H9 (cell line): Measurements from ENCODE around the gene PWWP2B. TPM values are rescaled to one million over a fixed set of nuclear protein-coding genes. Genes with fewer than 3 reads are reported as not detected.

Experiments
- DNase-seq: peaks from one replicate; pipeline ENCODE4 v3.0.0-alpha.2; 2017
- H2AFZ ChIP-seq: one replicate; pipeline ENCODE4 v1.6.1; 2013; ENCODE audit warnings: mild to moderate bottlenecking, low read length, control low read depth, moderate library complexity
- H2AK5ac ChIP-seq: 2 replicates; pipeline ENCODE4 v1.6.1; 2013; ENCODE audit warnings: low read length, control low read depth, mixed read lengths; ENCODE audit not compliant: insufficient read length
- H2BK120ac ChIP-seq: one replicate; pipeline ENCODE4 v1.6.1; 2013; ENCODE audit warnings: low read depth, mild to moderate bottlenecking, low read length, control low read depth, inconsistent platforms; ENCODE audit not compliant: poor library complexity, severe bottlenecking
- H2BK12ac ChIP-seq: 2 replicates; pipeline ENCODE4 v1.6.1; 2013; ENCODE audit warnings: low read length, control low read depth, mixed read lengths, low read depth; ENCODE audit not compliant: insufficient read length
- H2BK15ac ChIP-seq: 2 replicates; pipeline ENCODE4 v1.6.1; 2013; ENCODE audit warnings: low read depth, low read length, control low read depth
- H2BK20ac ChIP-seq: one replicate; pipeline ENCODE4 v1.6.1; 2013; ENCODE audit warnings: low read depth, mild to moderate bottlenecking, low read length, control low read depth, inconsistent platforms; ENCODE audit not compliant: poor library complexity, severe bottlenecking
- H2BK5ac ChIP-seq: 2 replicates; pipeline ENCODE4 v1.6.1; 2013; ENCODE audit warnings: low read length, control low read depth, mixed read lengths; ENCODE audit not compliant: insufficient read length
- H3K14ac ChIP-seq: 2 replicates; pipeline ENCODE4 v1.6.1; 2013; ENCODE audit warnings: low read length, control low read depth; ENCODE audit not compliant: insufficient read depth
- H3K18ac ChIP-seq: 2 replicates; pipeline ENCODE4 v1.6.1; 2013; ENCODE audit warnings: low read depth, mild to moderate bottlenecking, mixed read lengths, low read length, control low read depth; ENCODE audit not compliant: insufficient read length
- H3K23ac ChIP-seq: 2 replicates; pipeline ENCODE4 v1.6.1; 2013; ENCODE audit warnings: low read length, control low read depth, mixed read lengths, low read depth; ENCODE audit not compliant: insufficient read length
- H3K23me2 ChIP-seq: 2 replicates; pipeline ENCODE4 v1.6.1; 2013; ENCODE audit warnings: low read depth, mild to moderate bottlenecking, mixed read lengths, low read length, control low read depth; ENCODE audit not compliant: insufficient read length, poor library complexity, severe bottlenecking
- H3K27ac ChIP-seq: 2 replicates; pipeline ENCODE4 v1.5.1; 2013; ENCODE audit warnings: low read length, control low read depth, mixed read lengths, low read depth; ENCODE audit not compliant: insufficient read length
- H3K27me3 ChIP-seq: 2 replicates; pipeline ENCODE4 v1.6.1; 2013; ENCODE audit warnings: low read length, control low read depth, inconsistent platforms; ENCODE audit not compliant: insufficient read depth
- H3K4ac ChIP-seq: 2 replicates; pipeline ENCODE4 v1.6.1; 2013; ENCODE audit warnings: low read depth, mild to moderate bottlenecking, control low read depth, inconsistent platforms, low read length, moderate library complexity
- H3K4me1 ChIP-seq: 2 replicates; pipeline ENCODE4 v1.6.1; 2013; ENCODE audit warnings: low read length, control low read depth, inconsistent platforms; ENCODE audit not compliant: insufficient read depth
- H3K4me2 ChIP-seq: 2 replicates; pipeline ENCODE4 v1.6.1; 2013; ENCODE audit warnings: low read length, control low read depth, mixed read lengths; ENCODE audit not compliant: insufficient read length, insufficient read depth
- H3K56ac ChIP-seq: 2 replicates; pipeline ENCODE4 v1.6.1; 2013; ENCODE audit warnings: low read depth, mild to moderate bottlenecking, mixed read lengths, low read length, control low read depth; ENCODE audit not compliant: insufficient read length
- H3K79me1 ChIP-seq: 2 replicates; pipeline ENCODE4 v1.6.1; 2013; ENCODE audit warnings: low read depth, mild to moderate bottlenecking, moderate library complexity, low read length, control low read depth, inconsistent platforms; ENCODE audit not compliant: insufficient read depth, poor library complexity, severe bottlenecking
- H3K79me2 ChIP-seq: 2 replicates; pipeline ENCODE4 v1.6.1; 2013; ENCODE audit warnings: low read length, control low read depth, inconsistent platforms; ENCODE audit not compliant: insufficient read depth
- H3K9ac ChIP-seq: 2 replicates; pipeline ENCODE4 v1.6.1; 2013; ENCODE audit warnings: low read length, control low read depth, mixed read lengths; ENCODE audit not compliant: insufficient read length; ENCODE audit errors: extremely low read depth
- H3K9me3 ChIP-seq: one replicate; pipeline ENCODE4 v1.6.1; 2013; ENCODE audit warnings: low read depth, low read length, inconsistent platforms; ENCODE audit not compliant: control insufficient read depth
- H3T11ph ChIP-seq: one replicate; pipeline ENCODE4 v1.6.1; 2013; ENCODE audit warnings: mild to moderate bottlenecking, low read length, control low read depth, inconsistent platforms
- H4K20me1 ChIP-seq: one replicate; pipeline ENCODE4 v1.6.1; 2013; ENCODE audit not compliant: control insufficient read depth, insufficient read length, insufficient read depth
- H4K5ac ChIP-seq: 2 replicates; pipeline ENCODE4 v1.6.1; 2013; ENCODE audit warnings: low read depth, mild to moderate bottlenecking, mixed read lengths, low read length, control low read depth; ENCODE audit not compliant: insufficient read length
- H4K8ac ChIP-seq: replicated peaks from 2 replicates; pipeline ENCODE4 v1.6.1; 2013; ENCODE audit warnings: low read length, control low read depth, mixed read lengths, low read depth; ENCODE audit not compliant: insufficient read length
- H4K91ac ChIP-seq: 2 replicates; pipeline ENCODE4 v1.6.1; 2013; ENCODE audit warnings: low read depth, mild to moderate bottlenecking, moderate library complexity, mixed read lengths, low read length, control low read depth; ENCODE audit not compliant: insufficient read length
- H3K27ac Mint-ChIP-seq, 3 experiments: 2 replicates in 2 of 3; 3 replicates in 1 of 3; pipeline ENCODE4 v1.8.0; 2020 to 2021; ENCODE audit warnings: mixed read lengths in 3 of 3, mild to moderate bottlenecking in 1 of 3, moderate library complexity in 1 of 3
- H3K27me3 Mint-ChIP-seq: 2 replicates; pipeline ENCODE4 v1.8.0; 2021; ENCODE audit warnings: low read depth, mild to moderate bottlenecking, moderate library complexity, mixed read lengths
- H3K36me3 Mint-ChIP-seq, 3 experiments: 2 replicates in 2 of 3; 3 replicates in 1 of 3; pipeline ENCODE4 v1.8.0; 2020 to 2021; ENCODE audit warnings: low read depth in 3 of 3, mixed read lengths in 3 of 3; ENCODE audit not compliant: insufficient read depth in 1 of 3
- H3K4me1 Mint-ChIP-seq, 2 experiments: 2 replicates each; pipeline ENCODE4 v1.8.0; 2020; ENCODE audit warnings: mixed read lengths in 2 of 2
- H3K4me3 Mint-ChIP-seq, 2 experiments: 2 replicates in 1 of 2; 3 replicates in 1 of 2; pipeline ENCODE4 v1.8.0; 2020 to 2021; ENCODE audit warnings: mild to moderate bottlenecking in 2 of 2, mixed read lengths in 2 of 2, moderate library complexity in 1 of 2
- H3K9me3 Mint-ChIP-seq, 2 experiments: 2 replicates in 1 of 2; 3 replicates in 1 of 2; pipeline ENCODE4 v1.8.0; 2020; ENCODE audit warnings: mild to moderate bottlenecking in 2 of 2, mixed read lengths in 2 of 2, moderate library complexity in 1 of 2
- CTCF ChIP-seq: fragments of 200-600 bp; sonication (generic); conservative IDR thresholded peaks from 3 replicates; pipeline ENCODE4 v1.8.0; 2021; ENCODE audit warnings: antibody characterized with exemption, mild to moderate bottlenecking
- WGBS: extraction: QIAGEN DNeasy Blood & Tissue Kit; methylation state at CpG from one replicate; pipeline ENCODE4 v1.1.7; 2013; ENCODE audit warnings: missing lambda C conversion rate, low lambda C conversion rate, mixed read lengths; ENCODE audit not compliant: insufficient read length; ENCODE audit errors: extremely low coverage; 5-methylcytosine and 5-hydroxymethylcytosine counted together
- total RNA-seq: library from RNA; stranded (reverse); gene quantifications from 2 replicates; pipeline ENCODE4 v1.2.1, GENCODE V29; 2021

Gene PWWP2B
- total RNA-seq, 1 experiment from 2014 or later, result 10.0 TPM

- no peak overlapping the region for H3K4me3 Mint-ChIP-seq
Observed at GRCh38 chr10:132365102-132365501, 31.9 kb upstream of the PWWP2B start.

More at GRCh38 chr10:132365102-132365501, 31.9 kb upstream of the PWWP2B start:
- Histone ChIP-seq H3T11ph (no peak overlapping the region), H3K27ac (no peak overlapping the region), H2AFZ (no peak overlapping the region), H2BK120ac (no peak overlapping the region), H4K91ac (no peak overlapping the region), H3K4ac (no peak overlapping the region), H3K18ac (no peak overlapping the region), H3K4me2 (no peak overlapping the region), H2BK12ac (no peak overlapping the region), H2AK5ac (no peak overlapping the region), H3K4me1 (peaks cover 4% of the 10 kb centered on the region; the same call in 1 of the 2 replicates), H3K23ac (no peak overlapping the region), H3K9ac (no peak overlapping the region), H3K79me1 (no peaks in the 10 kb centered on the region), H3K9me3 (no peaks in the 10 kb centered on the region), H3K79me2 (no peaks in the 10 kb centered on the region), H3K14ac (no peak overlapping the region), H4K20me1 (no peaks in the 10 kb centered on the region), H4K5ac (no peak overlapping the region), H3K56ac (no peak overlapping the region), H3K23me2 (no peaks in the 10 kb centered on the region), H2BK15ac (no peak overlapping the region), H4K8ac (no peak overlapping the region), H3K27me3 (no peaks in the 10 kb centered on the region), H2BK20ac (no peak overlapping the region), H2BK5ac (no peak overlapping the region)
- no peak overlapping the region for H3K27ac Mint-ChIP-seq
- H3K4me1 Mint-ChIP-seq, result peaks cover 17 to 18% of the 10 kb centered on the region in 2 experiments
- DNase-seq, result no peak
- no CpG with 5 or more reads among the region's 9 CpGs for WGBS
- H3K36me3 Mint-ChIP-seq, result no peaks in the 10 kb centered on the region; a peak in 1 of 7 replicates
- no peak for TF ChIP-seq CTCF
- H3K9me3 Mint-ChIP-seq, result peaks cover 3 to 4% of the 10 kb centered on the region in 2 experiments; a peak in 3 of 5 replicates
- peaks cover 3% of the 10 kb centered on the region for H3K27me3 Mint-ChIP-seq
